Keratinocyte (primary cell): ENCODE results near the gene TRIM9. TPM values are rescaled to one million over a fixed set of nuclear protein-coding genes. Genes with fewer than 3 reads are reported as not detected.

Experiments
- DNase-seq: peaks from one replicate; pipeline ENCODE4 v3.0.0-alpha.2; 2011; ENCODE audit warnings: low read depth, missing footprints, low spot score
- FAIRE-seq: peaks from 2 replicates; lab custom pipeline; 2011; peaks lifted over from hg19 to GRCh38; lab: Jason Lieb, UNC
- H2AFZ ChIP-seq: 2 replicates; pipeline ENCODE4 v1.6.0; 2012; ENCODE audit warnings: low read length, control low read depth, inconsistent platforms; ENCODE audit not compliant: control insufficient read depth
- H3K27ac ChIP-seq: 2 replicates; pipeline ENCODE4 v1.5.1; 2011; ENCODE audit warnings: low read length; ENCODE audit not compliant: control insufficient read depth, insufficient read depth
- H3K27me3 ChIP-seq: 3 replicates; pipeline ENCODE4 v1.6.0; 2011; ENCODE audit warnings: low read length; ENCODE audit not compliant: control insufficient read depth, insufficient read depth; ENCODE audit errors: extremely low read depth
- H3K36me3 ChIP-seq, 2 experiments: 2 replicates in 1 of 2; 3 replicates in 1 of 2; pipeline ENCODE4 v1.5.1; 2011; ENCODE audit warnings: low read length in 2 of 2, mild to moderate bottlenecking in 1 of 2; ENCODE audit not compliant: control insufficient read depth in 2 of 2, insufficient read depth in 2 of 2; ENCODE audit errors: extremely low read depth in 1 of 2
- H3K4me1 ChIP-seq: 3 replicates; pipeline ENCODE4 v1.5.1; 2011; ENCODE audit warnings: low read length; ENCODE audit not compliant: control insufficient read depth, insufficient read depth; ENCODE audit errors: extremely low read depth
- H3K4me2 ChIP-seq: 3 replicates; pipeline ENCODE4 v1.6.0; 2011; ENCODE audit warnings: low read depth, low read length; ENCODE audit not compliant: control insufficient read depth, insufficient read depth; ENCODE audit errors: extremely low read depth
- H3K4me3 ChIP-seq, 3 experiments: fragments of 200-600 bp in 1 of 3; sonication (generic) in 1 of 3; 2 replicates in 2 of 3; 3 replicates in 1 of 3; pipeline ENCODE4 v1.5.1; 2011 to 2016; ENCODE audit warnings: low read length in 3 of 3, mild to moderate bottlenecking in 3 of 3, control low read depth in 2 of 3, inconsistent platforms in 1 of 3, low read depth in 1 of 3, mixed read lengths in 1 of 3, mixed run types in 1 of 3, moderate library complexity in 1 of 3; ENCODE audit not compliant: control insufficient read depth in 2 of 3, insufficient read depth in 2 of 3; ENCODE audit errors: extremely low read depth in 1 of 3
- H3K79me2 ChIP-seq: 2 replicates; pipeline ENCODE4 v1.6.0; 2012; ENCODE audit warnings: low read length; ENCODE audit not compliant: control insufficient read depth, insufficient read depth
- H3K9ac ChIP-seq: 3 replicates; pipeline ENCODE4 v1.6.0; 2011; ENCODE audit warnings: low read length; ENCODE audit not compliant: control insufficient read depth, insufficient read depth; ENCODE audit errors: extremely low read depth
- H3K9me1 ChIP-seq: 3 replicates; pipeline ENCODE4 v1.6.0; 2011; ENCODE audit warnings: low read length; ENCODE audit not compliant: control insufficient read depth, insufficient read depth; ENCODE audit errors: extremely low read depth
- H3K9me3 ChIP-seq: 2 replicates; pipeline ENCODE4 v1.5.1; 2012; ENCODE audit warnings: low read depth, low read length; ENCODE audit not compliant: control insufficient read depth
- H4K20me1 ChIP-seq: 3 replicates; pipeline ENCODE4 v1.6.0; 2011; ENCODE audit warnings: low read length; ENCODE audit not compliant: control insufficient read depth, insufficient read depth; ENCODE audit errors: extremely low read depth
- CTCF ChIP-seq, 3 experiments: IDR thresholded peaks in 1 of 3; conservative IDR thresholded peaks in 1 of 3; optimal IDR thresholded peaks in 1 of 3; 2 replicates in 2 of 3; 3 replicates in 1 of 3; pipeline versions ENCODE3 to v1.5.1; 2011; ENCODE audit warnings: low read length in 3 of 3, mild to moderate bottlenecking in 3 of 3, moderate library complexity in 2 of 3, control low read depth in 1 of 3, inconsistent platforms in 1 of 3; ENCODE audit not compliant: insufficient read depth in 2 of 3; ENCODE audit errors: extremely low read depth in 1 of 3
- EZH2 ChIP-seq: IDR thresholded peaks from one replicate; pipeline ENCODE4 v1.6.1; 2012; ENCODE audit warnings: inconsistent platforms, mild to moderate bottlenecking, low read length, moderate library complexity
- dilution Hi-C: fragments of 300-500 bp; cut with MboI; formaldehyde crosslinking; loops from one replicate; pipeline ENCODE4 v1.7.0; 2020; ENCODE audit warnings: low sequenced_read_pairs; ENCODE audit not compliant: extremely low pct_ligation_motif_present
- polyA plus RNA-seq, 5 experiments: library from polyadenylated mRNA; depleted of rRNA in 3 of 5; stranded (reverse) in 3 of 5; stranded (forward) in 1 of 5; unstranded in 1 of 5; fragments of >200 nt; gene quantifications; 1 replicate in 1 of 5; 2 replicates in 3 of 5; 3 replicates in 1 of 5; pipeline versions ENCODE4 v1.2.1 to v1.2.3, GENCODE V29; 2011 to 2012; ENCODE audit warnings: missing spikeins in 2 of 5, low read depth in 1 of 5, low replicate concordance in 1 of 5

Gene TRIM9
- polyA plus RNA-seq, 1 donor (not counting 4 experiments of a cell fraction or from before 2014, with no cell fraction given) = 0.04 TPM

GRCh38 chr14:50984036-50984710 lies 110.7 kb downstream of the TRIM9 start:
- DNase-seq = no peak
- no peak overlapping the region for H2AFZ ChIP-seq

GRCh38 chr14:50979941-50980850 lies 114.7 kb downstream of the TRIM9 start:
- Histone ChIP-seq H3K79me2 (no peaks in the 10 kb centered on the region), H3K4me3 (no peak overlapping the region), H3K9me1 (no peaks in the 10 kb centered on the region), H2AFZ (no peak overlapping the region), H3K4me1 (no peaks in the 10 kb centered on the region), H3K27me3 (peaks cover 16% of the 10 kb centered on the region), H4K20me1 (no peaks in the 10 kb centered on the region), H3K27ac (no peak overlapping the region), H3K9me3 (no peaks in the 10 kb centered on the region), H3K36me3 (no peaks in the 10 kb centered on the region), H3K4me2 (no peak overlapping the region), H3K9ac (no peak overlapping the region)
- no peak for FAIRE-seq
- no peak for DNase-seq
- dilution Hi-C loops = no loop called here
- TF ChIP-seq EZH2 = no peak
- no peak for TF ChIP-seq CTCF (optimal IDR thresholded peaks at IDR 0.05 in 1 of 3, IDR thresholded peaks at IDR 0.05 in 1 of 3, conservative IDR thresholded peaks at IDR 0.05 in 1 of 3; ENCODE audit: extremely low read depth in 1 of 3, insufficient read depth in 2 of 3, low read length in 3 of 3)

More at GRCh38 chr14:50984036-50984710, 110.7 kb downstream of the TRIM9 start:
- FAIRE-seq = no peak
- Histone ChIP-seq H3K4me1 (no peaks in the 10 kb centered on the region), H3K4me2 (no peak overlapping the region), H4K20me1 (no peaks in the 10 kb centered on the region), H3K9me1 (no peaks in the 10 kb centered on the region), H3K27ac (no peak overlapping the region), H3K36me3 (no peaks in the 10 kb centered on the region), H3K79me2 (no peaks in the 10 kb centered on the region), H3K9ac (no peak overlapping the region), H3K27me3 (peaks cover 14% of the 10 kb centered on the region), H3K9me3 (no peaks in the 10 kb centered on the region), H3K4me3 (no peak overlapping the region)
- dilution Hi-C loops = no loop called here
- no peak for TF ChIP-seq EZH2
- TF ChIP-seq CTCF (optimal IDR thresholded peaks at IDR 0.05 in 1 of 3, IDR thresholded peaks at IDR 0.05 in 1 of 3, conservative IDR thresholded peaks at IDR 0.05 in 1 of 3; ENCODE audit: extremely low read depth in 1 of 3, insufficient read depth in 2 of 3, low read length in 3 of 3) = no peak
